ENCODE measurements around the gene MGLL.

- TF ChIP-seq GATA3 (IDR thresholded peaks at IDR 0.05; ENCODE audit: low read depth, low read length) = no peak
- TF ChIP-seq GATA2 (IDR thresholded peaks at IDR 0.05; ENCODE audit: low read depth, low read length) = no peak
These were observed 77.4 kb downstream of the MGLL start for GRCh38 chr3:127744875-127745274.
